HAP-1 (cell line): ENCODE measurements around the gene NCAPG.

ENCODE experiments used
- DNase-seq, 2 experiments: peaks; one replicate each; pipeline ENCODE4 v3.0.0-alpha.2; 2016 to 2020; ENCODE audit warnings: low spot score in 2 of 2
- H3K27me3 ChIP-seq: fragments of 250-450 bp; sonication (Bioruptor Pico); 2 replicates; pipeline ENCODE4 v1.5.1; 2020; ENCODE audit warnings: low read depth, mild to moderate bottlenecking, moderate library complexity
- H3K36me3 ChIP-seq: fragments of 250-450 bp; sonication (Bioruptor Pico); replicated peaks from 2 replicates; pipeline ENCODE4 v1.5.1; 2020; ENCODE audit warnings: mild to moderate bottlenecking
- H3K4me1 ChIP-seq: fragments of 250-450 bp; sonication (Bioruptor Pico); 2 replicates; pipeline ENCODE4 v1.5.1; 2020; ENCODE audit warnings: mild to moderate bottlenecking
- H3K4me3 ChIP-seq: fragments of 250-450 bp; sonication (Bioruptor Pico); 2 replicates; pipeline ENCODE4 v1.5.1; 2020; ENCODE audit warnings: mild to moderate bottlenecking, moderate library complexity
- H3K9me3 ChIP-seq: fragments of 250-450 bp; sonication (Bioruptor Pico); 2 replicates; pipeline ENCODE4 v1.5.1; 2020; ENCODE audit warnings: mild to moderate bottlenecking, moderate library complexity
- in situ Hi-C: fragments of 300-500 bp; cut with MboI; formaldehyde crosslinking; loops from 3 replicates; pipeline ENCODE4 v1.14.3; 2020; ENCODE audit warnings: low sequenced_read_pairs, inconsistent platforms, mixed read lengths

Gene NCAPG, protein sequence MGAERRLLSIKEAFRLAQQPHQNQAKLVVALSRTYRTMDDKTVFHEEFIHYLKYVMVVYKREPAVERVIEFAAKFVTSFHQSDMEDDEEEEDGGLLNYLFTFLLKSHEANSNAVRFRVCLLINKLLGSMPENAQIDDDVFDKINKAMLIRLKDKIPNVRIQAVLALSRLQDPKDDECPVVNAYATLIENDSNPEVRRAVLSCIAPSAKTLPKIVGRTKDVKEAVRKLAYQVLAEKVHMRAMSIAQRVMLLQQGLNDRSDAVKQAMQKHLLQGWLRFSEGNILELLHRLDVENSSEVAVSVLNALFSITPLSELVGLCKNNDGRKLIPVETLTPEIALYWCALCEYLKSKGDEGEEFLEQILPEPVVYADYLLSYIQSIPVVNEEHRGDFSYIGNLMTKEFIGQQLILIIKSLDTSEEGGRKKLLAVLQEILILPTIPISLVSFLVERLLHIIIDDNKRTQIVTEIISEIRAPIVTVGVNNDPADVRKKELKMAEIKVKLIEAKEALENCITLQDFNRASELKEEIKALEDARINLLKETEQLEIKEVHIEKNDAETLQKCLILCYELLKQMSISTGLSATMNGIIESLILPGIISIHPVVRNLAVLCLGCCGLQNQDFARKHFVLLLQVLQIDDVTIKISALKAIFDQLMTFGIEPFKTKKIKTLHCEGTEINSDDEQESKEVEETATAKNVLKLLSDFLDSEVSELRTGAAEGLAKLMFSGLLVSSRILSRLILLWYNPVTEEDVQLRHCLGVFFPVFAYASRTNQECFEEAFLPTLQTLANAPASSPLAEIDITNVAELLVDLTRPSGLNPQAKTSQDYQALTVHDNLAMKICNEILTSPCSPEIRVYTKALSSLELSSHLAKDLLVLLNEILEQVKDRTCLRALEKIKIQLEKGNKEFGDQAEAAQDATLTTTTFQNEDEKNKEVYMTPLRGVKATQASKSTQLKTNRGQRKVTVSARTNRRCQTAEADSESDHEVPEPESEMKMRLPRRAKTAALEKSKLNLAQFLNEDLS

DNA sequence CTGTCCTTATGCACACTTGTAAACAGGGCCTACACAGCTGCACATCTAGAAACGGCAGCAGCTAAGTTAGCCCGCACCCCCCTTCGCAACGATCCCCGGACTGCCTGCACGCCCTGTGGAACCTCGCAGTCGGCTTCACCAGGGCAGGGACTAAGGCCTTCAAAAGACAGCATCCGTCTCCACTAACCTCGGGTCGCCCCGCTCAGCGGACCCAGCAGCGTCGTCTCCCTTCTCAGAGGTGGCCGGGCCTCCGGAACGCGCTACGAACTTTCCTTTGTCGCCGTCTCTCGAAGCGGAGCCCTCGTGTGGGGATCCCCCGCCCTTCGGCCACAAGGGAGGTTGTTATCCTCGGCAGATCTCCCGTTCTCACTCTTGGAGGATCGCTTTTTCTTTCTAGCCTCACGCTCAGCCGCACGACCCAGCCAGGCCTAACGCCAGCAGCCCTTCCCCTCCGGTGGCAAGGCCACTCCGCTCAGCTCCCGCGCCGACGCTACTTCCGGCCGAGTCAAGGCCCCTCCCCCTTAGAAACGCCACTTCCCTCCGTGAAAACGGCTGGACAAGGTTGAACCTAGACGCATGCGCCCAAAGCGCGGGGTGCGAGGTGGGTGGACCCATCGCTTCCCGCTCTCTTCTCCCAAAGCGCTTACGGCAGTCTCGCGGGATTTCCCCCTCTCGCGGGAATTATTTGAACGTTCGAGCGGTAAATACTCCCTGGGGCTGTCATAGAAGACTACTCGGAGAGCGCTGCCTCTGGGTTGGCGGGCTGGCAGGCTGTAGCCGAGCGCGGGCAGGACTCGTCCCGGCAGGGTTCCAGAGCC lies at the start of gene NCAPG, which contains the start of gene DCAF16:
NCAPG (plus strand) TSS at position 720 of the 818 bp plus-strand sequence. CDS start 99 bp downstream, outside the sequence.
DCAF16 (minus strand) TSS at position 498 of the 818 bp plus-strand sequence. CDS start 6,616 bp downstream, outside the sequence.
- Histone ChIP-seq H3K4me3 (peak within 1 kb of the TSS; percentile 69), H3K36me3 (peaks cover 26% of the 10 kb centered on the region), H3K27me3 (no peaks in the 10 kb centered on the region), H3K4me1 (peaks cover 24% of the 10 kb centered on the region), H3K9me3 (no peaks in the 10 kb centered on the region)
- in situ Hi-C loops: loop anchor here (25.0 kb wide), 1 partner anchor 223 kb away; the partner anchor contains the start of gene LAP3
- peak; percentile 98 to 99 for DNase-seq

DNA sequence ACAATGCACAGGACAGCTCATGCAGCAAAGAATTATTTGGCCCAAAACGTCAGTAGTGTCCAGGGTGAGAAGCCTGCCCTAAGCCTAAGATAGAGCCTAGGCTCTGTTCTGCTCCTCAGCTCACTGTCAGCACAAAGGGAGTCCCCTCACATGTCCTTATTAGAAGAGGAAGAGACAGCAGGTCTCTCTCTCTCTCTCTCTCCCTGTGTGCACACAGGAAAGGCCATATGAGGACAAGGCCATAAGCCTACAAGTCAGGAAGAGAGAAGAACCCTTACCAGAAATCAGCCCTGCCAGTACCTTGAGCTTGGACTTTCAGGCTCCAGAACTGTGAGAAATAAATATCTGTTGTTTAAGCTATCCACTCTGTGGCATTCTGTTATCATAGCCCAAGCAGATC lies 49.7 kb upstream of the NCAPG start:
- in situ Hi-C loops: no loop called here
- Histone ChIP-seq H3K9me3 (no peaks in the 10 kb centered on the region), H3K27me3 (peaks cover 12% of the 10 kb centered on the region), H3K4me3 (no peak overlapping the region), H3K36me3 (no peaks in the 10 kb centered on the region), H3K4me1 (no peaks in the 10 kb centered on the region)
- DNase-seq: no peak

DNA sequence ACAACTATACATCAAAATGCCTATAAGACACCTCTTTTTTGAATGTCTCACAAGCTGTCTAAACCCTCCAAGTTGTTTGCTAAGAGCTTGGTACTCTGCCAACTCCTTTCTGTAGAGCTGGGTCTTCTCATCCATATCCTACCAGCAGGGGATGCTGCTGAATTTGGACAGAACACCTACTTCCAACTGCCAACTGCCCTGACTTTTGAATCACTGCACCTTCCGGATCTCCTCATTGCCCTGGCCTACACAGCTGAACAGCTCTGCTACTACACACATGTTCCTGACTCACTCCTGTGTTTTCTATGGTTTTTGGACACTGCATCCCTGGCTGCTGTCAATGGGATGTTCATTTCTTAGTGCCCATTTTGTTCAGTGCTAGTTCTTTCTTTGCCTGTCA lies 48.1 kb upstream of the NCAPG start:
- no peak for DNase-seq
- no peaks in the 10 kb centered on the region for H3K36me3 ChIP-seq

DNA sequence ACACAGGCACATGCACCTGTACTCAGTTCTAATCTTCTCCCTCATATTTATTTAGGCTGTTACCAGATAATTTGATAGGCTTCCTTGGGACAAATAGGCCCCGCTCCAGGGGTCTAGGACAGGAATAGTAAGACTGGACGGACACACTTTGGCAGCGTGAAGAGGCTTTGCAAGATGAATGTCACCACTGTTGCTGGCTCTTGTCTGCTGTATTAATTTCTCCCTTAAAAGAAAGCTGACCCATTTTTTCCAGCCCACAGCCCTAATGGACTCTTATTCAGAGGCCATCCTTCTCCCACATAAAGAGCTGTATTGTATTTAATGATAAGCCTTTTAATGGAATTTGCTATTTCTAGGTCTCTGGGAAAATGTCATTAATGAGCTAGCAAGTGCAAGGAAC lies 47.4 kb upstream of the NCAPG start:
- in situ Hi-C loops: no loop called here
- Histone ChIP-seq H3K36me3 (no peaks in the 10 kb centered on the region), H3K9me3 (no peaks in the 10 kb centered on the region), H3K4me3 (no peak overlapping the region), H3K27me3 (no peaks in the 10 kb centered on the region), H3K4me1 (no peaks in the 10 kb centered on the region)
- DNase-seq: no peak

More for the DNA sequence above, 48.1 kb upstream of the NCAPG start:
- H3K9me3 ChIP-seq: no peaks in the 10 kb centered on the region
- no peaks in the 10 kb centered on the region for H3K4me1 ChIP-seq
- H3K4me3 ChIP-seq: no peak overlapping the region
- H3K27me3 ChIP-seq: 0 out of 2 replicates have a peak, but pooled peaks cover 2% of the 10 kb centered on the region
- in situ Hi-C loops: no loop called here

DNA sequence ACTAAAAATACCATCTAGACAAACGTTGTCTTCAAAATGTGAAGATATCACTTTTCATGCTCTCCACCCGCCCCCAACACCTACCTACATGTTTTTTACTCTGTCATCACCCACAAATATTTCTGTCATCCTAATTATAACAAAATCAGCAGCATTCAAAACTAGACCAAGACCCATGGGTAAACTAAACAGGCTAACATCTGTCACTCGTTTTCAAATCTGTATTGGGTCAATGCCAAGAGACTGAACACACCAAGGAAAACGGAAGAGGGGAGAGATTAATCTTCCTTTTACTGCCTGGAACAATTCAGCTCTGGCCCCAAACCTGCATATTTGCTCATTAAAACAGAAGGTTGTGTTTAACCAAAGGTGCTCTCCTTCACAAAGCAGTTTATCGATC lies 46.8 kb upstream of the NCAPG start:
- no peaks in the 10 kb centered on the region for H3K4me1 ChIP-seq
- no peaks in the 10 kb centered on the region for H3K36me3 ChIP-seq
- no peaks in the 10 kb centered on the region for H3K9me3 ChIP-seq
- no peak overlapping the region for H3K4me3 ChIP-seq
- DNase-seq: no peak
- no peaks in the 10 kb centered on the region for H3K27me3 ChIP-seq
- in situ Hi-C loops: no loop called here

DNA sequence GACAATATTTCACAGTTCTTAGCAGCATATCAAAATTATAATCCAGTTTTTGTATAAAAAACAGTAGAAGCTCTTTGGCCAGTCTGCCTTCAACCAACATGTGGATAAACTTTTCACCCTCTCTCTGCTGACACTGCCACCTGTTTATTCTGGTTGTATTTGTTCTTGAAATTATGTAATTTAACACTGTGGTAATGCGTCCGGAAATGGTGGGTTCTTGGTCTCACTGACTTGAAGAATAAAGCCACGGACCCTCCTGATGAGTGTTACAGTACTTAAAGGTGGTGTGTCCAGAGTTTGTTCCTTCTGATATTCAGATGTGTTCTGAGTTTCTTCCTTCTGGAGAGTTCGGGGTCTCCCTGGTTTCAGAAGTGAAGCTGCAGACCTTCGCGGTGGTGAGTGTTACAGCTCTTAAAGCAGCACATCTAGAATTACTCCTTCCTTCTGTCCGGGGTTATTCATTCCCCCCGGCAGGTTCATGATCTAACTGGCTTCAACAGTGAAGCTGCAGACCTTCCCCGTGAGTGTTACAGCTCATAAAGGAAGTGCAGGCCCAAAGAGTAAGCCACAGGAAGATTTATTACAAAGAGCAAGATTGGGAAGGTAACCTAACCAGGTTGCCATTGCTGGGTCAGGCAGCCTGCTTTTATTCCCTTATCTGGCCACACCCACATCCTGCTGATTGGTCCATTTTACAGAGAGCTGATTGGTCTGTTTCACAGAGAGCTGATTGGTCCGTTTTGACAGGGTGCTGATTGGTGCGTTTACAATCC lies 45.1 kb upstream of the NCAPG start:
- Histone ChIP-seq H3K36me3 (no peaks in the 10 kb centered on the region), H3K9me3 (no peaks in the 10 kb centered on the region)
- in situ Hi-C loops: no loop called here

DNA sequence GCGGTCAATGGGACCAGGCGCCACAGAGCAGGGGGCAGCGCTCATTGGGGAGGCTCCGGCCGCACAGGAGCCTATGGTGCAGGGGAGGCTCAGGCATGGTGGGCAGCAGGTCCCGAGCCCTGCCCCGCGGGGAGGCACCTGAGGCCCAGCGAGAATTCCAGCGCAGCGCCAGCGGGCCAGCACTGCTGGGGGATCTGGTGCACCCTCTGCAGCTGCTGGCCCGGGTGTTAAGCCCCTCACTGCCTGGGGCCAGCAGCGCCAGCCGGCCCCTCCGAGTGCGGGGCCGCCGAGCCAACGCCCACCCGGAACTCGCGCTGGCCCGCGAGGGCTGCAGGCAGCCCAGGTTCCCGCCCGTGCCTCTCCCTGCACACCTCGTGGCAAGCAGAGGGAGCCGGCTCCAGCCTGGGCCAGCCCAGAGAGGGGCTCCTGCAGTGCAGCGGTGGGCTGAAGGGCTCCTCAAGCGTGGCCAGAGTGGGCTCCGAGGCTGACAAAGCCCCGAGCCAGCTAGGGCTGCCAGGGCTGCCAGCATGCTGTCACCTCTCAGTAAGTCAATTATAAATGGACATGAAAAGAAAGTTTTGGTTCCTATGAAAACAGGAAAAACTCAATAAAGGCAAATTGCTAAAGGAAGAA lies 43.8 kb upstream of the NCAPG start:
- DNase-seq: no peak
- Histone ChIP-seq H3K9me3 (no peaks in the 10 kb centered on the region), H3K27me3 (no peaks in the 10 kb centered on the region), H3K4me1 (no peaks in the 10 kb centered on the region), H3K4me3 (no peak overlapping the region), H3K36me3 (no peaks in the 10 kb centered on the region)
- in situ Hi-C loops: no loop called here

More for the DNA sequence above, 45.1 kb upstream of the NCAPG start:
- H3K27me3 ChIP-seq: no peaks in the 10 kb centered on the region
- no peaks in the 10 kb centered on the region for H3K4me1 ChIP-seq
- no peak overlapping the region for H3K4me3 ChIP-seq
- DNase-seq: no peak

DNA sequence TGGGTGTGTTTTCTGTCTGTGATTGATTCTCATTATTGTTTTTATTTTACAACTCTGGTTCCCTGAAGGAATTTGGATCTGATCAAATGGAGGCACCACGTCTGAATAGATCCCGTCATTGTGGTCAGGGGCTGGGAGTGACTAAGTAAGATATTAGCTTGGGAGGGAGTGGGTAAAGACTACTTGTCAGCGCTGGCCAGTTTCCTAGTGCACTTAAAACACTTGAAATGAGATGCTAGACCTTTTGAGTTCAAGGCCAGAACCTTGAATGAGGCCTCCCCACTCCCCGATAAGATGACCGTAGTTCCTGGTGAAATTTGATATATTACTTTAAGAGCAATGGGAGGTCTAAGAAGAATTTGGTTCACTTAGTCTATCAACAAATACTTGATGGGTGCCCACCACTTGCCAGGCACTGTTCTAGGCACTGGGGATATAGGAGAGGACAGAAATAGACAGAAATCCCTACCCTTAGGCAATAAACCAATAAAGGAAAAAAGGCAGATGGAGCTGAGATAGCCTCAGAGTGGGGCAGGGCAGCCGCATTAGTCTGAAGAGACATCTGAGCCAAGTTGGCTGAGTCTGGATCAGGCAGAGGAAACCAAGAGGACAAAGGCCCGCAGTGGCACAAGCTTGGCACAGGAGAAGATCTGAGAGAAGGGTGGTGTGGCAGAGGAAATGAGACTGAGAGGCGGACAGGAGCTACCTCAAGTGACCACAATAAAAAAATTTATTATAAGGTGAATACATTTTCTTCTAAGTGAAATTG lies 41.2 kb upstream of the NCAPG start:
- no peak for DNase-seq
- no peaks in the 10 kb centered on the region for H3K4me1 ChIP-seq
- in situ Hi-C loops: no loop called here
- H3K27me3 ChIP-seq: no peaks in the 10 kb centered on the region
- H3K36me3 ChIP-seq: no peaks in the 10 kb centered on the region
- H3K9me3 ChIP-seq: no peaks in the 10 kb centered on the region
- H3K4me3 ChIP-seq: no peak overlapping the region

DNA sequence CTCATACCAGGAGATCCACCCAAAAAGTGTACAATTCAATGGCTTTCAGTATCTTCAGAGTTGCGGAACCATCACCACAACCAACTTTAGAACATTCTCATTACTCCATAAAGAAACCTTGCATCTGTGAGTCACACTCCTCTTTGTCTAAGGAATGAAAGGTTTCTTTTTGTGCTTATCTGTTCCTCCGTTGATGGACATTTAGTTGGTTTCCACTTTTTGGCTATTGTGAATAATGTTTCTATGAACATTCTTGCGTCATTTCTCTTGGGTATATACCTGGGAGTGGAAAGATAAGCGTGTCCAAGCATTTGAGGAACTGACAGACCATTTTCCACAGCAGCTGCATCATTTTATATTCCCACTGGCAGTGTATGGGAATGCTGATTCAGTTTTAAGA lies 39.9 kb upstream of the NCAPG start:
- no peaks in the 10 kb centered on the region for H3K9me3 ChIP-seq
- H3K27me3 ChIP-seq: no peaks in the 10 kb centered on the region
- H3K4me1 ChIP-seq: no peaks in the 10 kb centered on the region
- DNase-seq: no peak
- in situ Hi-C loops: no loop called here
- no peak overlapping the region for H3K4me3 ChIP-seq
- no peaks in the 10 kb centered on the region for H3K36me3 ChIP-seq

DNA sequence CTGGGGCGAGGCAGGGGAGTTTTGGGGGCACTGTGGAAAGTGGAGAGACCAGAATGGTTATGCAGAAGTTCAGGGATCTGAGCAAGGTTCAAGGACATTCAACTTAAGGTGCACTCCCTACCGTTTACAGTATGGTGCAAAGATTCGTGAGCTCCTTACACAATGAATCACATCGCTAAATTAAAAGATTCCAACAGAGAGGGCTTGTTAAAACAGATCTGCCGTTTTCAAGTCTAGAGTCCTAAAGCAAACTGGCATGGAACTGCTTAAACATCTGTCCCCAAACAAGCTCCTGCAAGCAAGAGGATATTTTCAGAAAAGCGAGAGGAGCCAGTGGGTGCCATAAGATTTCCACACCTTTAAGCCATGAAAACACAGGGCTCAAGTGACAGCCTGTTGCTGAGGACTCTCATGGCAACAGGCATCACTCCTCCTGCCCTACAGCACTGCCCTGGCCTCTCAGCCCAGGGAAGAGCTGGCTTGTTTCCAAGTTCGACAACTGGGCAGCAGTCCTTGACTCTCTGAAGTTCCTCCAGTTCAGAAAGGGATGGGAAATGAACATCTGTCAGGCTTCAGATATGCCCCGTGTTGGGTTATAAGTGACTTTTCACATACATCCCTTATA lies 39.4 kb upstream of the NCAPG start:
- Histone ChIP-seq H3K9me3 (no peaks in the 10 kb centered on the region), H3K4me3 (no peak overlapping the region), H3K27me3 (no peaks in the 10 kb centered on the region), H3K36me3 (no peaks in the 10 kb centered on the region), H3K4me1 (no peaks in the 10 kb centered on the region)
- in situ Hi-C loops: no loop called here
- DNase-seq: no peak

DNA sequence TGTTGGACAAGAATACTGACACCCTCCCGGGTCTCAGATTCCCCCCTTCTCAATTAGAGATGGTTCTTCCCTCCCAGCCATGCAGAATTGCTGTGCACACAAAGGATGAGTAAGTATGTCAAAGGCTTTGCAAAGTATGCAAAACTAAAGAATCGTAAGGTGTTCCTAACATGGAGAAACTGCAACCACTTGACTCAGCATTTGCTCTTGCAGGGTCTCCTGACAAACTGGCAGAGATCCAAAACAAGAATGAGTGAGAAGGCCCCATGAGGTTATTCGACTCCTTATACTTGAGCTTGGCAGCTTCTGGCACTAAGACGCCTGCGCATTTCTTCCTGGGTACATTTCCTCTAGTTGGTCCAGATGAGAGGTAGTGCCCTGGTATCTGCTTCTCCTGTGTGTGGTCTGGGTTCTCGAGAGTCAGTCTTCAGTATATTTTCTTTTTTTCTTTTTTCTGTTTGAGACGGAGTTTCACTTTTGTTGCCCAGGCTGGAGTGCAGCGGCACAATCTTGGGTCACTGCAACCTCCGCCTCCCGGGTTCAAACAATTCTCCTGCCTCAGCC lies 37.6 kb upstream of the NCAPG start:
- no peak for DNase-seq
- no peaks in the 10 kb centered on the region for H3K9me3 ChIP-seq
- no peaks in the 10 kb centered on the region for H3K36me3 ChIP-seq
- no peaks in the 10 kb centered on the region for H3K27me3 ChIP-seq
- H3K4me3 ChIP-seq: no peak overlapping the region
- H3K4me1 ChIP-seq: no peaks in the 10 kb centered on the region
- in situ Hi-C loops: no loop called here
